ENCODE measurements around the gene KRT74. TPM values are rescaled to one million over a fixed set of nuclear protein-coding genes. Genes with fewer than 3 reads are reported as not detected.

KRT74 gene
- total and polyA plus RNA-seq, 9 of the 15 experiments (the other 6 are each of a cell fraction or from before 2014, with no cell fraction given): not detected

- CTCF ChIA-PET (ENCODE audit: low intra/inter-chr PET ratio): no interaction called here
- H3K79me2 ChIP-seq (ENCODE audit: control insufficient read depth, insufficient read depth, low read length): no peaks in the 10 kb centered on the region
- BruUV-seq (replicated peaks): no TSS peak
These were observed 47.8 kb downstream of the KRT74 start for GRCh38 chr12:52525661-52526499.

More at GRCh38 chr12:52525661-52526499, 47.8 kb downstream of the KRT74 start:
- peaks cover 1 to 57% of the 10 kb centered on the region in 2 experiments; a peak in 3 of 5 replicates for H3K27me3 ChIP-seq (ENCODE audit: control insufficient read depth in 2 of 2, insufficient read depth in 2 of 2, low read length in 2 of 2)
- no peak overlapping the region for H3K4me3 ChIP-seq
- FAIRE-seq: no peak
- H2AFZ ChIP-seq (ENCODE audit: low read depth, low read length): no peak overlapping the region
- WGBS (ENCODE audit: insufficient coverage, low coverage, missing lambda C conversion rate): under 1% methylated on average over 13 of the region's 13 CpGs
- in situ Hi-C loops (cut with MboI) (no loop called here), intact Hi-C loops (cut with micrococcal nuclease) (no loop called here)
- 0 out of 4 replicates have a peak overlapping the region, but pooled peaks of 1 of the 2 experiments have one; percentile 35 for H3K9ac ChIP-seq (ENCODE audit: insufficient read depth in 1 of 2, low read depth in 2 of 2, low read length in 2 of 2)
- no peaks in the 10 kb centered on the region for H3K9me1 ChIP-seq (ENCODE audit: control insufficient read depth, insufficient read depth, low read length)
- no peak for ATAC-seq
- no peak overlapping the region for H3K27ac ChIP-seq (ENCODE audit: extremely low read depth, low read depth, low read length)
- POLR2A ChIA-PET: no interaction called here
- DNase-seq (ENCODE audit: extremely low read depth in 1 of 4, low spot score in 3 of 4): no peak
- H3K4me2 ChIP-seq (ENCODE audit: insufficient read depth, low read length): no peak overlapping the region
- H3K9me3 ChIP-seq (replicated peaks; ENCODE audit: control insufficient read depth, insufficient read depth, low read depth, low read length): no peaks in the 10 kb centered on the region
- peaks cover 9% of the 10 kb centered on the region; the same call in 1 of the 2 replicates for H4K20me1 ChIP-seq (replicated peaks; ENCODE audit: control insufficient read depth, insufficient read depth, low read length)
- H3K36me3 ChIP-seq (ENCODE audit: control insufficient read depth, insufficient read depth, low read length): no peaks in the 10 kb centered on the region
- H3K4me1 ChIP-seq (replicated peaks in 1 of 2; ENCODE audit: control insufficient read depth in 2 of 2, insufficient read depth in 2 of 2, low read length in 2 of 2): no peaks in the 10 kb centered on the region; a peak in 1 of 5 replicates
- TF ChIP-seq KDM4B (IDR thresholded peaks at IDR 0.05; ENCODE audit: borderline replicate concordance in 2 of 2, low read depth in 1 of 2): no peak
- no peak for TF ChIP-seq U2AF2 (optimal IDR thresholded peaks at IDR 0.05; ENCODE audit: low read depth, low read length)
- no peak for TF ChIP-seq ARHGAP35 (IDR thresholded peaks at IDR 0.05; ENCODE audit: partially characterized antibody)
- no peak for TF ChIP-seq ZBTB49 (CRISPR knock-in tag; IDR thresholded peaks at IDR 0.05; ENCODE audit: borderline replicate concordance)
- no peak for TF ChIP-seq PBX2 (CRISPR knock-in tag; IDR thresholded peaks at IDR 0.05; ENCODE audit: low read depth)
- TF ChIP-seq PBX2 (tag; conservative IDR thresholded peaks at IDR 0.05; ENCODE audit: low read depth): no peak
- no peak for TF ChIP-seq ZNF764 (CRISPR knock-in tag; IDR thresholded peaks at IDR 0.05; ENCODE audit: low read depth)
- TF ChIP-seq TBP (optimal IDR thresholded peaks at IDR 0.05; ENCODE audit: low read depth, low read length): no peak
- no peak for TF ChIP-seq ZMIZ1 (IDR thresholded peaks at IDR 0.05; ENCODE audit: low read depth in 2 of 2, low read length in 2 of 2)
